GM19240 (cell line): ENCODE results near the gene EPC1.
"Not testable (repeated sequence)": the region's sequence is repeated elsewhere in the genome, so short reads cannot be mapped to it uniquely, and the experiment has no call there.

ENCODE experiments used
- DNase-seq: peaks from one replicate; pipeline ENCODE4 v3.0.0; 2011; ENCODE audit warnings: low spot score; ENCODE audit not compliant: insufficient read length

EPC1 gene, protein sequence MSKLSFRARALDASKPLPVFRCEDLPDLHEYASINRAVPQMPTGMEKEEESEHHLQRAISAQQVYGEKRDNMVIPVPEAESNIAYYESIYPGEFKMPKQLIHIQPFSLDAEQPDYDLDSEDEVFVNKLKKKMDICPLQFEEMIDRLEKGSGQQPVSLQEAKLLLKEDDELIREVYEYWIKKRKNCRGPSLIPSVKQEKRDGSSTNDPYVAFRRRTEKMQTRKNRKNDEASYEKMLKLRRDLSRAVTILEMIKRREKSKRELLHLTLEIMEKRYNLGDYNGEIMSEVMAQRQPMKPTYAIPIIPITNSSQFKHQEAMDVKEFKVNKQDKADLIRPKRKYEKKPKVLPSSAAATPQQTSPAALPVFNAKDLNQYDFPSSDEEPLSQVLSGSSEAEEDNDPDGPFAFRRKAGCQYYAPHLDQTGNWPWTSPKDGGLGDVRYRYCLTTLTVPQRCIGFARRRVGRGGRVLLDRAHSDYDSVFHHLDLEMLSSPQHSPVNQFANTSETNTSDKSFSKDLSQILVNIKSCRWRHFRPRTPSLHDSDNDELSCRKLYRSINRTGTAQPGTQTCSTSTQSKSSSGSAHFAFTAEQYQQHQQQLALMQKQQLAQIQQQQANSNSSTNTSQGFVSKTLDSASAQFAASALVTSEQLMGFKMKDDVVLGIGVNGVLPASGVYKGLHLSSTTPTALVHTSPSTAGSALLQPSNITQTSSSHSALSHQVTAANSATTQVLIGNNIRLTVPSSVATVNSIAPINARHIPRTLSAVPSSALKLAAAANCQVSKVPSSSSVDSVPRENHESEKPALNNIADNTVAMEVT

DNA sequence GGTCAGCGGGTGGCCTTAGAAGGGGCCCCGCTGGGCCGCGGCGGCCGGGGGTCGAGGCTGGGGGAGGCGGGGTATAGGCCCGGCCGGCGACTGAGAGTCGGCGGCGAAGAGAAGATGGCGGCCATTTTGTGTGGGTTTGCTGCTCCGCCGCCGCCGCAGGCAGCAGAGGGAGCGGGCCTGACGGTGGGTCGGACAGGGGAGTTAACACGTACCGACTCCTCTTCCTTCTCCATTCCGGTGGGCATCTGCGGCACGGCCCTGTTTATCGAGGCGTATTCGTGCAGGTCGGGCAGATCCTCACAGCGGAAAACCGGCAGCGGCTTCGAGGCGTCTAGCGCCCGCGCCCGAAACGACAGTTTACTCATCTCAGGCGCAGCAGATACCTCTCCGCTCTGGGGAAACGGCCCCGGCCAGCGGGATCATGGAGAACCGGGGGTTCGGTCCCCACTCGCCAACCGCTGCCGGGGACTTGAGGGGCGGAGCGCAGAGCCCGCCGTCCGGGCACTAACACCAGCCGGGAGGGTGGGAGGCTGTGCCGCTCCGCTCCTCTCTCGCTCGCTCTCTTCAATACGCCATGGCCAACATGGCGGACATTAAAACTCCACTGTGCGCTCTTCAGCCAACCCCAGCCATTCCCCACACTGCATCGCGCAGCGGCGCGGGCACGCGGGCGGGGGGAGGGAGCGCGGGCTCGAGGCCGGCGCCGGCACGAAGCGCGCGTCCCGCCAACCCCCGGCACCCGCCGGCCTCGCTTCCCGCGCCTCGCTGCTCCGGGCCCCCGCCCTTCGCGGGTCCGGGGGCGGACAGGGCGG is at the start of gene EPC1:
Gene EPC1, minus strand, starts transcription at position 608 of the 812 bp plus-strand sequence. Its CDS starts 243 bp downstream, at position 365.
- DNase-seq = peak; percentile 63

DNA sequence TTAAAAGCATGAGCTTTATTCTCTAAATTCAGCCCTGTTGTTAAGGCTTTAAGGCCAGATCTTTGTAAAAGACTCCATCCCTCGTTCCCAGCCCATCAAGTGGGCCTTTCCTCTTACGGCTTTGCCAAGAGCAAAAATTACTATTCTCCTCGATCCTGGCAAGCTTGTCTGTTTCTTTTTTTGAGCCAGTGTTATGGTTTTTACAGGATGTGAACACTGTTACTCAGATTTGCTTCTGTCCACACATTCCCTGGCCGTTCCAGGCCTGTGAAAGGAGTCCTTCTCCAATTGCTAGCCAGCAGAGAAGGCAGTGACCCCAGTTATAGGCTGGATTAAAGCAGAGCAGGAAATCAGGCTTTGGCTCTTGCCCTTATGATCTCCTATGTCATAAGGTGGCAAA is 47.0 kb upstream of the EPC1 start:
- DNase-seq = no peak

DNA sequence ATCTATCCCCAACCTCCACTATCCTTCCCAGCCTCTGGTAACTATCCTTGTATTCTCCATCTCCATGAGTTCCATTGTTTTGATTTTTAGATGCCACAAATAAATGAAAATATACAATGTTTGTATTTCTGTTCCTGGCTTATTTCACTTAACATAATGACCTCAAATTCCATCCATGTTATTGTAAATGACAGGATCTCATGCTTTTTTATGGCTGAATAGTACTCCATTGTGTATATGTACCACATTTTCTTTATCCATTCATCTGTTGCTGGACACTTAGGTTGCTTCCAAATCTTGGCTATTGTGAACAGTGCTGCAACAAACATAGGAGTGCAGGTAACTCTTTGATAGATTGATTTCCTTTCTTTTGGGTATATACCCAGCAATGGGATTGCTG is 45.3 kb upstream of the EPC1 start:
- DNase-seq = not testable (repeated sequence)

DNA sequence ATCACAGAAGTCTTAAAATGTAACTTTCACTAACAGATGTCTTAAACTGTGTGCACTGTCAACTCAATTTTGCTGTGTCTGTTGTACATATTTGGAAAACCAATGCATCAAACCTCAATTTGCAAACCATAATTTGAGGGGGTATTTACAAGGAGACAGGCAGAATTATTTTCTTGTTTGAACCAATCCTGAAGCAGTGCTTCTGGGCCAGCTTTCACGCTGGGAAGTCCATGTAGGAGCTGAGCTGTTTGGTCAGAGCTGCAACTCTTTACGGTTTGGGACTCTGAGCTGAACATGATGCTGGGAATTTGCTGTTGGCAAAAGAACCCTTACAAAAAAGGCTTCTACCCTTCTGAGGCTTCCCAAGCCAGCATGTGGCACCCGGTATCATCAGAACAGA is 43.2 kb upstream of the EPC1 start:
- no peak for DNase-seq

DNA sequence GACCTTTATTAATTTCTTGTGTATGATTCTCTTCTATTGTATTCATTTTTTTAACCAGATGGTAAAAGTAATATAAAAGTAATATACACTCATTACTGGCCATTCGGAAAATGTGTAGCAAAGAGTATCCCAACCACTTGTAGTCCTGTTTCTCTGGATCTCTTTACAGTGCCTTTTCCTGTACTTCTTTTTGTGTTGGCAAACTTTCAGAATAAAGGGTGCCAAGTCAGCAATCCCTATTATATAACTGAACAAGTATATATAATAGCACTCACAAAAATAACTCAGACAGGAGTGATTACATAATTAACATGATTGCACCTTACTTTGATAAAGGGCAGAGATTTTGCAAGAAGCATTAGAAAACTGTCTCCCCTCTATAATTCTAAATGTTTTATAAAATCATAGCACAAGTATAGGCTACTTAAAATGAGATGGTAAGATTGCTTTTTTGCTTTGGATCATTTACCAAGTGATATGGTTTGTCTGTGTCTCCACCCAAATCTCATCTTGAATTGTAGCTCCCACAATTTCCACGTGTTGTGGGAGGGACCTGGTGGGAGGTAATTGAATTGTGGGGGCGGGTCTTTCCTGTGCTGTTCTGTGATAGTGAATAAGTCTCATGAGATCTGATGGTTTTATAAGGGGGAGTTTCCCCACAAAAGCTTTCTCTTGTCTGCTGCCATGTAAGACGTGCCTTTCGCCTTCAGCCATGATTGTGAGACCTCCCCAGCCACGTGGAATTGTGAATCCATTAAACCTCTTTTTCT is 41.5 kb upstream of the EPC1 start:
- DNase-seq = no peak

DNA sequence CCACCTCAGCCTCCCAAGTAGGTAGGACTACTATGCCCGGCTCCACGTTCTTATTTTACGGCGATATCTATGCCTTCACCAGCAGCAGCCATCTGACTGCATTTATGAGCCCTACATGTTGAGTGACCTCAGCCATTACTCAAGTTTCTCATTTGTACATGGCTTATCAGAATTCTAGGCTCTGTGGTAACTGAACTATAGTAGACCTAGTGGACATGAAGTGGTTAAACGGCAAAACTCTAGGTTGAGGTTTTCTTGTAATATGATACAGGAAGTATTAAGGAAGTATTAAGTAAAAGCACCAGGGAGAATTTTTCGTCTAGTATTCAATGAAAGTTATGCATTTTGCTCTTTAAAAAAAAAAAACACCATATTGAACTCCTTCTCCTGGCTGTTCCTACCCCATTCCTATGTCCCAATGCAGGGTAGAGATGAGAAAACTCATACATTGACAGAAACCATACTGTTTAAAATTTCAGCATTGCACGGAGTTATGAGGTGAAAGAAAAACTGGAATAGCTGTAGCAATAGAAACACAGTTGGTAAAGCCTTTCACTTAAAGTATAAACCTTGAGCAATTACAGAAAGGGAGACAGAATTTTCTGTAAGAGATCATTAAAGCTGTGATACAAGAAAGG is 39.8 kb upstream of the EPC1 start:
- DNase-seq = no peak

DNA sequence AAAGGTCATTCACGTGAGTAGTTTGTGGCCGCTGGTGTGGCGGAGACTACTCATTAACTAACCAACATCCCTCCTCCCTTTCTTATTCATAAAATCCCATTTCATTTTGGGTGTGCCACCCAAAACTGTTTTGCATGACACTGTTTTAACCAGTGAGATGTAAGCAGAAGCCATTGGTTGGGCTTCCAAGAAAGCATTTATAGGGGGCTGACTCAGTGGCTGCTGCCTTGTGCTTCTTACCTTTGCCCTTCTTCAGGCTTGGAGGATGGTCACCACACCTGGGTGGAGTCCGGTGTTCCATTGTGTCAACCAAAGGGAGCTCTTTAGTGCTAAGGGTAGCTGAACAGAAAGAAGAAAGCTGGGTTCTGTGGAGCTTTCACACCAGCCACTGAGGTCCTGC is 37.2 kb upstream of the EPC1 start:
- no peak for DNase-seq

DNA sequence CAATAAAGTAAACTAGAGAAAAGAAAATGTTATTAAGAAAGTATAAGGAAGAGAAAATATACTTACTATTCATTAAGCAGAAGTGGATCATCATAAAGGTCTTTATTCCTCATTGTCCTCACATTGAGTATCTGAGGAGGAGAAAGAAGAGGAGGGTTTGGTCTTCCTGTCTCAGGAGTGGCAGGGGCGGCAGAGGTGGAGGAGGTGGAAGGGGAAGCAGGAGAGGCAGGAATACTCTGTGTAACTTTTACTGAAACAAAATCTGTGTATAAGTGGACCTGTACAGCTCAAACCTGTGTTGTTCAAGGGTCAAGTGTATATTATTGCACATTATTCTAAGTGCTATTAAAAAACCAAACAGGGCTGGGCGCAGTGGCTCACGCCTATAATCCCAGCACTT is 34.2 kb upstream of the EPC1 start:
- DNase-seq = no peak

DNA sequence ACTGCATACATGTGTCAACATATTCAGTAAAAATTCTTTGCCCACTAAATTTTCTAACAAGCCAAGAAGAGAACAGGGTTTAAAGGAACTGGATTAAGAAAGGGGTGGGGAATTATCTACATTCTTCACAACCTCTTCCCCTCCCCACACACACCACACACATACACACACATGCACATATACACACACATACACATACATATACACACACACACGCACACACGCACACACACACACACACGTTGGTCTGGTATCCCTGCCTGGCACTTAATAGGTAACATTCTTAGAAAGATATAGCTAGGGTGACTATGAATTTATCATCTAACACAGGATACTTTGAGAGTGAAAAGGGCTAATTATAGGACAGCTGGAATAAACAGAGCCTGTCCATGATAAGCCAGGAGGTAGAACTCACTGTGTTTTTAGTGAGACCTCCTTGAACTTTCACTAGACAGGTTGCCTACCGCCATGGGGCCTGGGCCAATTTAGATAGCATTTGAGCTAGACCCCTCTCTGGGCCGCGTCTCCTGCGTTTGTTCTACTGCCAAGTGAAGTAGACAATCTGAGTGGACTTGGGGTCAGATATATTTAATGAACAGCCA is 33.1 kb upstream of the EPC1 start:
- no peak for DNase-seq

DNA sequence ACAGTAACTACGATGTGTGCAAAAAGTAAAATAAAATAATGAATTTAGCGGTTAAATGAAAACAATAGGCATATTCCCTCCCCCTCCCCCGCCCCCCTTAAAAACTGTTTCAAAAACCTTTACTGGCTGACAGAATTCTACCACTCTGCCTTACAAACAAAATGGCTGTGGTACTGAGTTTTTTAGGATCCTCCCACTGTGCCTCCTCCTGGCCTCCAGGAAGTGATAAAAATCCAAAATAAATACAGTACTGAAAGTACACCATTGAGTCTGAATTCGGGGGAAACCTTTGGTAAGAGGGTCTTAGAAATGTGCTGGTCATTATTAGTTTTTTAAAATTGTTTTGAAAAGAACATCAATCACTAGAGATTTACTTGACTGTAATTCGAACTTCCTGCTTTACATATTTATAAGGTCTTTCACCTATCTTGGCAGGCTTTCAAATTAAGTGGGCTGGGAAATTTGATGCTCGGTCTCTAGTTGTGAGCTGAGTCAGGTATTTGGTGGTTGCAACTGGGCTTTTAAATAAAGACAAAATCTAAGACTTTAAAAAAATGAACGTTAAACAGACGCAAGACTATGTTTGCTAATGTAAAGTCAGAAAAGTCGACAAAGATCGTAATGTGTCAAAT is 32.5 kb upstream of the EPC1 start:
- no peak for DNase-seq

DNA sequence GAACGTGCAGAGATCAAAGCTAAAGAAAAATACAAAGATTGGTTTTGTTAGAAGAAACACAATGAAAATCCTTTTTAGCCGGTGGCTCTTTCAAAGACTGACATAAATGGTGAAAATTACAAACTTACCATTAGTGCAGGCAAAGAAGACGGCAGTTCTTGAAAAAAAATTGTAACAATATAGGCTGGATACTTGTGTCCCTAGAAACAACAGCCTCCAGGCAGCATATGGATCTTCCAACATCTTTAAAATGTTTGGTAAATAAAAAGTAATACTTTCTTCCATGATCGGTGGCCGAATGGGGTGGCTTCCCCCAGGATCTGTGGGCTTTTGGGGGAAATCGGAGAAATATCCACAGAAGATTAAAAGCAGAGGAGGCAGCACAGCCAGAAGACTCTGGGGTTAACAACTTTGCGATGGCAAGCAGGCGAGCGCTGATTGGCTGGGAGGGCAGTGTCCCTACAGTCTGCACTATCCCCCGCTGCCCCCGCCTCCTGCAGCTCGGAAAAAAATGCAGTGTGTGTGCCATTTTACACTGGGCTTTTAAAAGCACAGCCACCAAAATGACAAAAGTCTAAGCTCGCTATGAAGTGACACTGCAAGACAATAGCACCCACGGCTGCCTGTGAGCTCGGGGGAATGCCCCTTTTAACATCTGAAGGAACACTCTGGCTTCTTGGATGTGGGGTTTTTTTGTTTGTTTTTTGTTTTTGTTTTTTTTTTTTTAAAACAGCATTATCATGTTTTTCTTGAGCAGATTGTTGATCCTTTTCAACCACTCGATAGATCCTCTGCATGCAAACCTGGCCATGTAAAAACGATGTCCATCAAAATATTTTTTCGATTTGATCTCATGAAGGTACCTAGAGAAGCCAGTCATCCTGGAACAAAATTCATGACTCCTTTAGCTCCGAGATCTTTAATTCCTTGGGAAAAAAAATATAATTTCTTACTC is 31.7 kb upstream of the EPC1 start:
- peak; percentile 43 for DNase-seq

DNA sequence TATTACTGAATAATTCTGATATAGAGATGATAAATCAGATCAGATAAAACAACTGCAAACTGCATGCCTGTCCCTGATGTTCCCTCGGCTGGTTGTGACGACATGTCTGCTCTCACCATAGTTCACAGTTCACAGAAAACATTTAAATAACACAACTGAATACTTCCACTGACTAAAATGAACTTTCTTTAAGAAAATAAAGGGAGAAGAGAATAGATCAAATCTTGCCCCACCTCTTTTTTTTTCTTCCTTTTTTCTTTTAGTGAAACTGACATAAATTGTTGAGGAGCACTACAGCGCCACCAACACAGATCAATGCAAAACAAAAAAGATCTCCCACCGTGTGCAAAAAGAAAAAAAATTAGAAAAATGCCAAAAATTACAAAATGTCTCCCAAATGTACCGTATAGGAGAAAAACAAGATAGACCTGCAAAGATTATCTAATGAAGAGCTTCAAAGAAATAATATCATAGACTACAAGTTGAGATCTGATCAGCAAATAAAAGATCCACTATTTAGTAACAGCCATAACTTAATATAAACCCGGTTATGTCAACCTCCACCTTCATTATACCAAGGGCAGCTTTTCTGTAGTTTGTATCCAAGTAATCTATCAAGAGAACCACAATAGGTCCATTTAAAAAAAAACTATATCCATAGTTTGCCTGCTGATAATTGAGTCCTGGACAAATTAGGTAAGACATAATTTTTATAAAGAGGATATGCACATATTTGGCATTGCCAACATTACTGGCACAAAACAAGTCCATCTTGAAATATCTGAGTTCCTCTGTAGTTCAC is 30.7 kb upstream of the EPC1 start:
- DNase-seq = no peak

DNA sequence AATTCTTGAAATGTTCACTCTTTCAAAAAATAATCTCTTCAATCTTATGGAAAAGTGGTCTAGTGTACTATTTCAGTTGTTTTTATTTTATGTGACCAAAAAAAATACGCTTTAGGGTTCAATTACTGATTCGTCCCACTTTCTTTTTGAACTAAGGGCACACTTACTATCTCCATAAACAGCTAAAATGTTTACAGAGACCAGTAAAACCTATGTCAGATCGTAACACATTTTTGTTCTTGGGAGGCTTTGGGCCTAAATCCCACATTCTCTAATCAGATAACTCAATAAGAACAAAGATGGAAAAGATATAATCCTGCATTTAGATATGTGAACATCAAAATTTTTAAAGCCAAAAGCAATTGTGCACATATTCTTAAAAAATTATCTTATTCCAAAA is 29.8 kb upstream of the EPC1 start:
- DNase-seq = no peak

DNA sequence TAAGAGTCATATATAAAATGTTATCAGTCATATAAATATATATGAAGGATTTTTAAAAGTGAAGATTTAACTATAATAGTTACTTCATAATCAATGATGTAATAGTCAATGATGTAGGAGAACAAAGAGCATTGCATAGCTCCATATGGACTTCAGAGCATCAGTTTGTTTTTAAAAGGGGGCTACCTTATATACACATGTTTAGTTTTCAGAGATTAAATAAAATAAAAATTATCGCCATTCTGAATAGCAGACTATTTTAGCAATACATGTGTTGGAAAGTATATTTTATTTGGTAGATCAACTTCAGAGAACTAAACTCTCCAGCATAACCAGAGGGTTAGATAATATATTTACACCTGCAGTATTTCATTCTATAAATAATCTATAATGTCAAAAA is 29.1 kb upstream of the EPC1 start:
- DNase-seq = no peak

DNA sequence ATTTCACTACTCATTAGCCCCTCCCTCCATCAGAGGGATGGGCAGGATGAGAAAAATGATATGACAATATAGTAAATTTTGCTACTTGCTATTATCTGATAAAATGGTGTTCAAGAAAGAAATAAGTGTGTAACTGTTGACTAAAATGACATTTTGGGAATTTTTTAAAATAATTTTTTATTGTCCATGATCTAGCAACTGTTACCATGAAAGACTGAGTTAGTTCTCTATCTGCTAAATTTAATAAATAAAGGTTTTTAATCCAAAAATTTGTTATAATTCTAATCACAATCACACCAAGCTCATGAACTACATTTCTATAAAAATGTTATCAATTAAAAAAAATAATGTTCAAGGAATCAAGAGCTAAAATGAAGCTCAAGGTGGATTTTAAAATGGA is 28.7 kb upstream of the EPC1 start:
- no peak for DNase-seq

DNA sequence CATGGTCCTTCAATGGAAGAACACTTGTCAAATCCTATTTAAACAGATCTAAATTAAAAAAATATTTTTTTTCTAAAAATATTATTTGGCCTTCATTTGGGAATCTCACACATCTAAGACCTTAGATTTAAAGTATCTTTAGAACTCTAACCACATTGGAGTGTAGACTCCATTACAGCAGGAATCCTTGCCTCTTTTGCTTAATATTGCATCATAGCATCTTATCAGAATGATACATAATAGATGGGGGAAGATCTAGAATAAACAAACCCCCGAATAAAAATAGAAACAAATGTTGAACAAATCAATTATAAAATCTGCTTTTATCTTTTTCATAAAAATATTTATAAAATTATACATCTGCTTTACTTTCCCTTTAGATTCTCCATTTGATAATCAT is 27.6 kb upstream of the EPC1 start:
- DNase-seq = no peak

DNA sequence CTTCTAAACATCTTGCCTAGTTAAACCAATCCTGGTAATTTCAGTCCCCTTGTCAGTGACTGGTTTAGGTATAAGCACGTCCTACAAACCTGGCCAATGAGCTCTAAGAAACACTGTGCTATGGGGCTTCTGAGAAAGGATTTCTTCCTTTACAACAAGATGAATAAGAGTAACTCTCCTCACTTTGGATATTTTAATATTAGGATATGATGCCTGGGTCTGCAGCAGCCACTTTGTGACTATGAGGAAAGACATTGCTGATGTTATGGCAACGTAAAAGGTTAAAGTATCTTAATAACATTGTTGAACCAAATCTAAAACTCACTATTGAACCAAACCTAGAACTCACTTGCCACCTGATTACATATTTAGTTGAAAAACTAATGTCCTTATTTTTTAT is 26.5 kb upstream of the EPC1 start:
- no peak for DNase-seq

DNA sequence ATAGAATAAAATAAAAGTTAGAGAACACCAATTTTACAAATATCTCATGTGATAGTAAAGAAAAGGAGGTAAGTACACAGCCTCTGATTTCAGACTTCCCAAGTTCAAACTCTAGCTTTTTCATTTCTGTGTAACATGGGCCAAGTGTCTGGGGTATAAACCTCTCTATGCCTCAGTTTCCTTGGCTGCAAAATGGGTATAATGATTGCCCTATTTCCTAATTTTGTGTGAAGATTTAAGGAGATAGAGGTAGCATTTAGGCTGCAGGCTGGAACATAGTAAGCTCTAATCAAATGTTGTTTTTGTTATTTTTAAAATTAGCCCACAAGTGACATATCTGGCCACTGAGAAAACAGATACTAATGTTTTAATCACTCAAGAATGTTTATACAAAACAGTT is 26.1 kb upstream of the EPC1 start:
- no peak for DNase-seq
